Activated naive CD8-positive, alpha-beta T cell treated with anti-CD3 and anti-CD28 coated beads, Interleukin-2, amount 10 ng/mL, durations not matched to agents 7 days and 5 days (primary cell): ENCODE results near the gene HIP1. TPM values are rescaled to one million over a fixed set of nuclear protein-coding genes. Genes with fewer than 3 reads are reported as not detected.

Source experiments
- ATAC-seq: fragments of 150-1000 bp; cut with Tn5 transposase; one replicate; pipeline ENCODE4 v1.10.0; 2021; ENCODE audit warnings: low read depth, moderate library complexity
- POLR2A ChIA-PET: fragments of 350-600 bp; sonication (Branson Sonifier 250); formaldehyde crosslinking; loops from one replicate; lab custom pipeline; 2021; ENCODE audit warnings: antibody characterized with exemption; lab: Charles Lee
- DNase-seq: peaks from one replicate; pipeline ENCODE4 v3.0.0; 2021
- H3K27ac Mint-ChIP-seq: one replicate; pipeline ENCODE4 v1.8.0; 2022; ENCODE audit warnings: mild to moderate bottlenecking, mixed read lengths
- H3K27me3 Mint-ChIP-seq: one replicate; pipeline ENCODE4 v1.8.0; 2022; ENCODE audit warnings: mild to moderate bottlenecking, moderate library complexity, mixed read lengths
- H3K36me3 Mint-ChIP-seq: one replicate; pipeline ENCODE4 v1.8.0; 2021; ENCODE audit warnings: mild to moderate bottlenecking, mixed read lengths
- H3K4me1 Mint-ChIP-seq: one replicate; pipeline ENCODE4 v1.8.0; 2021; ENCODE audit warnings: mixed read lengths
- H3K4me3 Mint-ChIP-seq: one replicate; pipeline ENCODE4 v1.8.0; 2022; ENCODE audit warnings: mild to moderate bottlenecking, moderate library complexity, mixed read lengths
- H3K9me3 Mint-ChIP-seq: one replicate; pipeline ENCODE4 v1.8.0; 2021; ENCODE audit warnings: mixed read lengths
- total RNA-seq, 2 experiments: library from RNA; stranded (reverse); gene quantifications; one replicate each; pipeline ENCODE4 v1.2.3, GENCODE V29; 2021

The HIP1 gene
- total RNA-seq, 2 experiments from 2014 or later: 8.7 TPM

- Mint-ChIP-seq H3K27ac (no peak overlapping the region), H3K4me3 (no peak overlapping the region), H3K36me3 (no peaks in the 10 kb centered on the region), H3K9me3 (peaks cover 4% of the 10 kb centered on the region), H3K27me3 (no peaks in the 10 kb centered on the region), H3K4me1 (peaks cover 2% of the 10 kb centered on the region)
- no peak for DNase-seq
- ATAC-seq: no peak
- POLR2A ChIA-PET: no interaction called here
Measured at GRCh38 chr7:75630549-75630948, 108.2 kb downstream of the HIP1 start.

GRCh38 chr7:75629044-75629443, 109.7 kb downstream of the HIP1 start:
- H3K4me3 Mint-ChIP-seq: no peak overlapping the region
- H3K9me3 Mint-ChIP-seq: peaks cover 4% of the 10 kb centered on the region
- peaks cover 2% of the 10 kb centered on the region for H3K4me1 Mint-ChIP-seq
- ATAC-seq (no peak), DNase-seq (no peak)
- H3K27ac Mint-ChIP-seq: no peak overlapping the region
- no peaks in the 10 kb centered on the region for H3K27me3 Mint-ChIP-seq
- POLR2A ChIA-PET: no interaction called here
- no peaks in the 10 kb centered on the region for H3K36me3 Mint-ChIP-seq

GRCh38 chr7:75628055-75628454, 110.7 kb downstream of the HIP1 start:
- Mint-ChIP-seq H3K4me3 (no peak overlapping the region), H3K27ac (no peak overlapping the region), H3K4me1 (peaks cover 2% of the 10 kb centered on the region), H3K27me3 (peaks cover 2% of the 10 kb centered on the region), H3K36me3 (no peaks in the 10 kb centered on the region), H3K9me3 (peaks cover 4% of the 10 kb centered on the region)
- ATAC-seq (no peak), DNase-seq (no peak)
- POLR2A ChIA-PET: no interaction called here

GRCh38 chr7:75626954-75627353, 111.8 kb downstream of the HIP1 start:
- Mint-ChIP-seq H3K9me3 (peaks cover 4% of the 10 kb centered on the region), H3K27ac (no peak overlapping the region), H3K36me3 (no peaks in the 10 kb centered on the region), H3K4me3 (no peak overlapping the region), H3K27me3 (peaks cover 6% of the 10 kb centered on the region), H3K4me1 (peaks cover 2% of the 10 kb centered on the region)
- POLR2A ChIA-PET: no interaction called here
- DNase-seq (no peak), ATAC-seq (no peak)

- Mint-ChIP-seq H3K9me3 (peaks cover 4% of the 10 kb centered on the region), H3K27ac (no peak overlapping the region), H3K27me3 (peaks cover 6% of the 10 kb centered on the region), H3K4me3 (no peak overlapping the region), H3K4me1 (no peaks in the 10 kb centered on the region), H3K36me3 (no peaks in the 10 kb centered on the region)
- POLR2A ChIA-PET: no interaction called here
- ATAC-seq (no peak), DNase-seq (no peak)
Measured at GRCh38 chr7:75625868-75626267, 112.9 kb downstream of the HIP1 start.

GRCh38 chr7:75624134-75624832, 114.5 kb downstream of the HIP1 start:
- Mint-ChIP-seq H3K36me3 (no peaks in the 10 kb centered on the region), H3K27me3 (peaks cover 9% of the 10 kb centered on the region), H3K9me3 (peaks cover 3% of the 10 kb centered on the region), H3K27ac (peak overlapping the region; percentile 82), H3K4me3 (no peak overlapping the region), H3K4me1 (no peaks in the 10 kb centered on the region)
- POLR2A ChIA-PET: no interaction called here
- no peak for ATAC-seq
- no peak for DNase-seq

GRCh38 chr7:75623390-75624133, 115.2 kb downstream of the HIP1 start:
- Mint-ChIP-seq H3K9me3 (peaks cover 2% of the 10 kb centered on the region), H3K27me3 (peaks cover 9% of the 10 kb centered on the region), H3K4me3 (no peak overlapping the region), H3K27ac (peak overlapping the region; percentile 46), H3K36me3 (no peaks in the 10 kb centered on the region), H3K4me1 (peaks cover 4% of the 10 kb centered on the region)
- DNase-seq (no peak), ATAC-seq (no peak)
- POLR2A ChIA-PET: interaction anchor here (0.6 kb wide), 1 partner anchor 607 kb away, joined by 4 read pairs; no protein-coding TSS in a partner anchor

- H3K4me3 Mint-ChIP-seq: no peak overlapping the region
- POLR2A ChIA-PET: no interaction called here
- H3K9me3 Mint-ChIP-seq: no peaks in the 10 kb centered on the region
- peaks cover 12% of the 10 kb centered on the region for H3K27me3 Mint-ChIP-seq
- peaks cover 22% of the 10 kb centered on the region for H3K4me1 Mint-ChIP-seq
- no peak for DNase-seq
- no peak for ATAC-seq
- no peaks in the 10 kb centered on the region for H3K36me3 Mint-ChIP-seq
- H3K27ac Mint-ChIP-seq: no peak overlapping the region
Measured at GRCh38 chr7:75621124-75621523, 117.6 kb downstream of the HIP1 start.

GRCh38 chr7:75619636-75620035, 119.1 kb downstream of the HIP1 start:
- no peaks in the 10 kb centered on the region for H3K36me3 Mint-ChIP-seq
- no peaks in the 10 kb centered on the region for H3K9me3 Mint-ChIP-seq
- H3K4me3 Mint-ChIP-seq: no peak overlapping the region
- H3K4me1 Mint-ChIP-seq: peaks cover 22% of the 10 kb centered on the region
- no peak overlapping the region for H3K27ac Mint-ChIP-seq
- peaks cover 12% of the 10 kb centered on the region for H3K27me3 Mint-ChIP-seq
- ATAC-seq: no peak
- DNase-seq: no peak
- POLR2A ChIA-PET: no interaction called here

- Mint-ChIP-seq H3K4me1 (peaks cover 22% of the 10 kb centered on the region), H3K4me3 (peak overlapping the region; percentile 80), H3K27ac (peak overlapping the region; percentile 89), H3K36me3 (no peaks in the 10 kb centered on the region), H3K9me3 (no peaks in the 10 kb centered on the region), H3K27me3 (peaks cover 8% of the 10 kb centered on the region)
- DNase-seq (peak; percentile 64), ATAC-seq (peak; percentile 80)
- POLR2A ChIA-PET: interaction anchor here (0.5 to 1.0 kb wide), 3 partner anchors 110 to 113 kb away, joined by 3 read pairs; no protein-coding TSS in a partner anchor
Measured at GRCh38 chr7:75617634-75618234, 121.0 kb downstream of the HIP1 start.

GRCh38 chr7:75616421-75617167, 122.1 kb downstream of the HIP1 start:
- ATAC-seq: no peak
- no peak overlapping the region for H3K27ac Mint-ChIP-seq
- DNase-seq: no peak
- peaks cover 6% of the 10 kb centered on the region for H3K27me3 Mint-ChIP-seq
- H3K4me1 Mint-ChIP-seq: peaks cover 22% of the 10 kb centered on the region
- POLR2A ChIA-PET: no interaction called here
- H3K36me3 Mint-ChIP-seq: no peaks in the 10 kb centered on the region
- H3K9me3 Mint-ChIP-seq: no peaks in the 10 kb centered on the region
- H3K4me3 Mint-ChIP-seq: no peak overlapping the region

GRCh38 chr7:75614401-75614800, 124.3 kb downstream of the HIP1 start:
- Mint-ChIP-seq H3K4me1 (peaks cover 22% of the 10 kb centered on the region), H3K4me3 (no peak overlapping the region), H3K27me3 (peaks cover 2% of the 10 kb centered on the region), H3K9me3 (no peaks in the 10 kb centered on the region), H3K27ac (no peak overlapping the region), H3K36me3 (no peaks in the 10 kb centered on the region)
- POLR2A ChIA-PET: no interaction called here
- no peak for ATAC-seq
- no peak for DNase-seq

- Mint-ChIP-seq H3K36me3 (no peaks in the 10 kb centered on the region), H3K4me1 (peaks cover 16% of the 10 kb centered on the region), H3K4me3 (no peak overlapping the region), H3K27me3 (peaks cover under 1% of the 10 kb centered on the region), H3K9me3 (no peaks in the 10 kb centered on the region), H3K27ac (no peak overlapping the region)
- DNase-seq (no peak), ATAC-seq (no peak)
- POLR2A ChIA-PET: no interaction called here
Measured at GRCh38 chr7:75613351-75613750, 125.4 kb downstream of the HIP1 start.
